D721Med (cell line): Measurements from ENCODE around the gene PPP3CA.

Experiments used
- DNase-seq: peaks from one replicate; pipeline ENCODE4 v3.0.0; 2011; ENCODE audit warnings: low spot score; ENCODE audit not compliant: insufficient read length
- FAIRE-seq: peaks from 2 replicates; lab custom pipeline; 2011; peaks lifted over from hg19 to GRCh38; lab: Jason Lieb, UNC
- TF ChIP-seq, protein P1 (sequence below): IDR thresholded peaks from 2 replicates; pipeline ENCODE4 v1.5.1; 2012; ENCODE audit warnings: mild to moderate bottlenecking, control low read depth; ENCODE audit not compliant: insufficient read depth; ENCODE audit errors: missing control alignments

Gene PPP3CA

DNA sequence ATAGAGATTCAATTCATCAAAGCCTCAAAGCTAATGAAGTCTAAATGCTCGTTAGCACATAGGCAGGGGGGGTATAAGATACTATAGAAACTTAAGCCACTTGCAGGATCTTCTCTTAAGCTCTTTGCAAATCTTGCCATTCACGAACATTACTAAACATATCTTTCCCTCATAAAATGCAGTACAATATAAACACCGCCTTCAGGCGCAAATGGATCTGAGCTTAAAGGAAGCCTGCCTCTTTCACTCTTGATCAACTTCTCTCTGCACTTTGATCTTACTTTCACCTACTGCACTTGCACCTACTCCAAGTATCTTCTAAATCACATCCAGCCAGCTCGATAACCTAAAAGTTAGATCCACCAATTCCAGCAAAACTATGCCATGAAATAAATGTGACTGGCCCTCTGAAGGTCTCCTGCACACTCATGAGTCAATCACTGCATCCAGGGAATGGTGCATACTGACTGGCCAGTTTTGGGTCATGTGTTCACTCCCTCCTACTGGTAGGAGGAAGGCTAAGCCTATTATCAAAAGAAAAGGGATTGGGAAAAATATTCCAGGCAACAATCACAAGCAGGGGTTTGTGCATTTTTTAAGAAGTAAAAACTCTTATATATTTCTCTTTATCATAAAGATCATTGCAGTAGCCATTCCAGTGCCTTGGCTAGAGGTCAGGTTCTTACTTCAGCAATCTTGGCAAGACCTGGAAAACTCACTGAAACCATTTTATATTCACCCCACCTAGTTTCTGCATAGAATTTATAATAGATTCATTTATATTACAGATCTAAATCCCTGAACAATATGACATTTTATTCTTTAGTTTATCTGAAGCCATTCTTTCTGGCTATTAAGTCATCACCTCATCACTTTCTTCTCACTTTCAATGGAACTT is 222.0 kb downstream of the PPP3CA start:
- FAIRE-seq (no peak), DNase-seq (no peak)
- TF ChIP-seq, protein P1, sequence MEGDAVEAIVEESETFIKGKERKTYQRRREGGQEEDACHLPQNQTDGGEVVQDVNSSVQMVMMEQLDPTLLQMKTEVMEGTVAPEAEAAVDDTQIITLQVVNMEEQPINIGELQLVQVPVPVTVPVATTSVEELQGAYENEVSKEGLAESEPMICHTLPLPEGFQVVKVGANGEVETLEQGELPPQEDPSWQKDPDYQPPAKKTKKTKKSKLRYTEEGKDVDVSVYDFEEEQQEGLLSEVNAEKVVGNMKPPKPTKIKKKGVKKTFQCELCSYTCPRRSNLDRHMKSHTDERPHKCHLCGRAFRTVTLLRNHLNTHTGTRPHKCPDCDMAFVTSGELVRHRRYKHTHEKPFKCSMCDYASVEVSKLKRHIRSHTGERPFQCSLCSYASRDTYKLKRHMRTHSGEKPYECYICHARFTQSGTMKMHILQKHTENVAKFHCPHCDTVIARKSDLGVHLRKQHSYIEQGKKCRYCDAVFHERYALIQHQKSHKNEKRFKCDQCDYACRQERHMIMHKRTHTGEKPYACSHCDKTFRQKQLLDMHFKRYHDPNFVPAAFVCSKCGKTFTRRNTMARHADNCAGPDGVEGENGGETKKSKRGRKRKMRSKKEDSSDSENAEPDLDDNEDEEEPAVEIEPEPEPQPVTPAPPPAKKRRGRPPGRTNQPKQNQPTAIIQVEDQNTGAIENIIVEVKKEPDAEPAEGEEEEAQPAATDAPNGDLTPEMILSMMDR, result no peak

DNA sequence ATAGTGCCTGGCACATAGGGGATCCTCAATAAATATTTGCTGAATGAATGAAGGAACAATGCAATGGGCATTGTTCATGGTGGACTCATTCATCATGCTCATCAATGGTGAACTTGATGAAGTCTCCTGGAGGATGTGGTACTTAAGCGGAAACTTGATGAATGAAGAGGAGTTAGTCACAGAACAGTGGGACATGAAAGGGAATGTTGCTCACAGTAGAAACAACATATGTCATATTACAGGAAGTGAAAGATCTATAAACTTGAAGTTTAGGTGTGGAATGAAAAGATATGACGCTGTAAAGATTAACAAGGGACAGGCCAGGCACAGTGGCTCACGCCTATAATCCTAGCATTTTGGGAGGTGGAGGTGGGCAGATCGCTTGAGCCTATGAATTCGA is 224.1 kb downstream of the PPP3CA start:
- FAIRE-seq (no peak), DNase-seq (no peak)
- TF ChIP-seq, protein P1, result no peak

DNA sequence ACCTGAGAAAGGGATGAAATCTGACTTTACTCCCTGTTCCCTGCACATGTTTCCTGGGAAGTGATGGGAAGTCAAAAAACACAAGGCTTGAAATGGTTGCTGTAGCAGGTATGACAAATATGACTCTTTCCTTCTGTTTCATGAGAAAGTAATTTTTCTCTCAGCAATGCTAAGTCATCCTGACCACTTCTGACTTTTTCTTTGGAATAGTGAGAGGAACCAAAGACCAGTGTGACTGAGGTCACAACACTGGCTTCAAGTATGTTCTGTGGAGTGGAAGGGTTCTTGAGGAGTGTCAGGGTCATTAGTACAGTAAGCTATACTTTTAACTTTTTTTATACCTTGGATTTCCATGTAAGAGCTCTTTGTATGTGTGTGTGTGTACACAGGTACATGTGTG is 225.3 kb downstream of the PPP3CA start:
- FAIRE-seq (no peak), DNase-seq (no peak)
- TF ChIP-seq, protein P1, result no peak

DNA sequence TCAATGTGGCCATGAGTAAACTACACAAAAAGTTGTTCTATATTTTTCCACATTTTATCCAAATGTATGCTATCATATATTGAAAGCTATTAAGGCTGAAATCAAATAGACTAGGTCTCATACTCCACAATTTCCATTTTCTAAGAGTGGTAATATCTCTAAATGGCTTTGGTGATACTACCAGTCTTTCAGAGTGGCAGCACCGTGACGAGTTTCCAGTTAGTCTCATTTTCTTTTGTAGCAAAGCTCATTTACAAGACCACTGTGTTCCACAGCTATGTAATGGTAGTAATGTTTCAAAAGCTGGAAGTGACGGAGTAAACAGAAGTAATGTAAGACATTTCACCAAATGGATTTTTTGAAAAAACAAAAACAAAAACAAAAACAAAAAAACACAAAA is 228.2 kb downstream of the PPP3CA start:
- DNase-seq (no peak), FAIRE-seq (peak; percentile 56)
- TF ChIP-seq, protein P1, result no peak

DNA sequence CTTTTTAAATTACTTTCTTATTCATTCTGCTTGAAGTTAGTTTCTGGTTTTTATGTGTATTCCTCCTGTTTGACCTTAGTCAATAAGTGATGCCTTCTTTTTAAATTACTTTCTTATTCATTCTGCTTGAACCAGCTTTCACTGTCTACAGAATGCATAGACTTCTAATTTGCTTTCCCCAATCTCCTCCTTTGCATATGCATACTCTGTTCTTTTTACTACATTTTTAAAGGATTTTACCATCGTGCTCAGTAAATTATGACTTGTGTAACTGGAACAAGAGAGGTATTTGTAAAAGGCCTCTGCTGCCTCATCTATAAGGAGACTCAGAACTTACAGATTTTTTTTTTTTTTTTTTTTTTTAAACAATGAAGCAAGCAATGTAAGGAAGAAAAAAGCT is 228.7 kb downstream of the PPP3CA start:
- DNase-seq (no peak), FAIRE-seq (peak; percentile 82)
- TF ChIP-seq, protein P1, result no peak

DNA sequence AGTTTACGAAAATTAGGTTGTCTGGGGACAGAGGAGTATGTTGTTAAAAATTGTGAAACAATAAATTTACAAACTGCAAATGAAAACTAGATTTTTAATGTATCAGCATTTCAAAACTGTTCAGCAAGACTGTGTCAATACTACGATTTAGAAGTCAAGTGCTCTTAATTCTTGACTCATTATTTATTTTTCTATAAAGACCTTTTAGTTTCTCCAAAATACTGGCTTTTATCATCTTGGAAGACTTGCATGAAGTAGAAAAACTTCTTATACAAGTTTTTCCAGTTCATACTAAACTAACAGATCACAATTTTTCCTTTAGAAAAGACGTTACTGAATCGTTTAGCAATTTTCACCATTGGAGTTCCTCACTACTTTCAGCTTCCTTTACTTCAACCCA is 231.4 kb downstream of the PPP3CA start:
- DNase-seq (no peak), FAIRE-seq (no peak)
- TF ChIP-seq, protein P1, result no peak

DNA sequence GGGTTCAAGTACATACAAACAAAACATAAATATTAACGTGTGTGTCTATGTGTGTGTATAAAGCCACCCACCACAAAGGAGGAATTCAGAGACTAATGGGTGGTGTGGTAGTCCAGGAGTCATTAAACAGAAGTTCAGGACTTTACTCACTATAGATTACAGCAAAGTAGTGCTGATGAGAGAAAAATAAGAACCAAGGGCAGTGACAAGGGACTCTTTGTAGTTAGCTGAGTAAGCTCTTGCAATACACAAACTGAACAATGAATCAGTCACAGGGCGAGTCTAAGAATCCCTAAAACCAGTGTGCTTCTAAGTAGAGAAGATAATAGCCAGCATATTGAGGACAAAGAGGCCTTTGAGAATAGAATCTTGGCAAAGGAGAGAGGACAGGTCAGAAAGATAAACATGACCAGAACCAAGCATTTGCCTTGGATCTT is 232.4 kb downstream of the PPP3CA start:
- TF ChIP-seq, protein P1, result no peak
- DNase-seq (no peak), FAIRE-seq (no peak)
